ENCODE results near the gene TBX4. TPM values are rescaled to one million over a fixed set of nuclear protein-coding genes. Genes with fewer than 3 reads are reported as not detected.

The TBX4 gene
- total RNA-seq (ENCODE audit: insufficient read depth, low replicate concordance) = 23.4 TPM

DNA sequence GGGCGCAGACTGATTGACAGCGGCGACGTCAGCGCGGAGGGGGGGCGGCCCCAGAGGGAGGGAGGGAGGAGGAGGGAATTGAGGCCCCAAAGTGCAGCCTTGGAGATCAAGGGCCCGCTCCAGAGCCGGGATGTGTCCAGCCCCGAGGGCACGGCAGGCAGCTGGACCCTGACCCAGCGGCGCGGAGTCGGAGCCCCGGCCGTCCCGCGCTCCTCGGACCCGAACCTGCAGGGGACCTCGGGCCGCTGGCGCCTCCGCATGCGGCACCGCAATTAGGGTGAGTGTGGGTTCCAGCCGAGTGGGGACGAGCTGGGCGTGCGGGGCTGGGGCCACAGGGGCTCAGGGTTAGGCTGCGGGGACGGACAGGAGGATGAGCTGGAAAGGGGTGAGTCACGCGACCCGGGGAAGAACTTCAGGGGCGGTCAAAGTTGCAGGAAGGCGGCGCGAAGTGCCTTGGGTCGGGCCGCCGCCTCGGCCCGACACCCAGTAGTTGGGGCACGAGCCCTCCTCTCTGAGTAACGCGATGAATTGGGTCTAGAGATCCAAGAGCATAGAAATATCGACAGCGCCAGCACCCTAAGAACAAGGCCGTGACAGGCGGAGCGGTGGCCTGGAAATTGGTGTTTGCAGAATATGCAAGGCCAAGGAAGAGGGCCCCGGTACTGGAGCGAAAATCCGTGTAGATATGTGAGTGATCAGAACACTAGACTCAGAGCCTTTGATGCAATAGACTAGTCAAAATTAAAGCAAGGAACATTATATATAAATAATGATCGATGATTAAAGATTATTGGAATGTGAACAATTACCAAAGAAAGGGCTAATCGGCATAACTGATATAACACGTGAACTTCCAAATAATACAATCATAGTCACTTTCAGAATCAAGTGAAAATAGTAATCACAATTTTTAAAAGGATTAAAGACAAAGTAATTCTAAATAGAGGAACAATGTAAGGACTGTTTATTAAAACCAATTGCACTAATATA is at the start of gene TBX4:
TSS of gene TBX4 (plus strand) at position 122 of the 990 bp plus-strand sequence. CDS start 4,069 bp downstream, outside the sequence.
- DNase-seq (ENCODE audit: low spot score) = peak; percentile 79

DNA sequence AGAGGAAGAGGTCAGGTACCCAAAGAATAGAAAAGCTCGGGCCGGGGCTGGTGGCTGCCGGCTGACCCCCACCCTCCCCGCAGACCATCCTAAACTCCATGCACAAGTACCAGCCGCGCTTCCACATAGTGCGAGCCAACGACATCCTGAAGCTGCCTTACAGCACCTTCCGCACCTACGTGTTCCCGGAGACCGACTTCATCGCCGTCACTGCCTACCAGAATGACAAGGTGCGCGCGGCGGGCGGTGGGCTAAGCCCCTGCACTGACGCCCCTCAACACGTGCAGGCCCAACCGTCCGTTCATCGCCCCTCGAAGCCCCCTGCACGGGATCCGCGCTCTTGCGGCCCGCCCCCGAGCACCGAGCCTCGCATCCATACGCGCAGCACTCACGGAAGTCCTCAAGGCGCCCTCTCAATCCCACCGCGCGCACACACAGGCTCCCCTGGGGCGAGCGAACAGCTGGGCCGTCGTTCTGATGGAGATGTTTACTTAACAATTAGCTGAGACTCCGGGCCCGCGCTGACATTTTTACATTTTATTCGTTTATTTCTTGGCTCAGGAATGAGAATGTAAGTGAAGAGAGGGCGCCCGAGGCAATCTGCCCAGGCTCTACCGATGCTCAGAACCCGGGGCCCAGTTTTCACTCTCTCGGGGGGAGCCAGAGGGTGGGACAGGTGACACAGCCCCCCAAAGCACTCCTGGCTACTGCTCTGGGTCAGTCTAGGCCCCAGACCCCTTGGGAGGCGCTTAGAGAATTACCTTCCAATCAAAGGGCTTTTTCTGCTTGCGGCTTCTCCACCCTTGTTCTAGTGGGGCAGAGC is 49.0 kb upstream of the TBX4 start:
- peak; percentile 54 for DNase-seq (ENCODE audit: low spot score)

DNA sequence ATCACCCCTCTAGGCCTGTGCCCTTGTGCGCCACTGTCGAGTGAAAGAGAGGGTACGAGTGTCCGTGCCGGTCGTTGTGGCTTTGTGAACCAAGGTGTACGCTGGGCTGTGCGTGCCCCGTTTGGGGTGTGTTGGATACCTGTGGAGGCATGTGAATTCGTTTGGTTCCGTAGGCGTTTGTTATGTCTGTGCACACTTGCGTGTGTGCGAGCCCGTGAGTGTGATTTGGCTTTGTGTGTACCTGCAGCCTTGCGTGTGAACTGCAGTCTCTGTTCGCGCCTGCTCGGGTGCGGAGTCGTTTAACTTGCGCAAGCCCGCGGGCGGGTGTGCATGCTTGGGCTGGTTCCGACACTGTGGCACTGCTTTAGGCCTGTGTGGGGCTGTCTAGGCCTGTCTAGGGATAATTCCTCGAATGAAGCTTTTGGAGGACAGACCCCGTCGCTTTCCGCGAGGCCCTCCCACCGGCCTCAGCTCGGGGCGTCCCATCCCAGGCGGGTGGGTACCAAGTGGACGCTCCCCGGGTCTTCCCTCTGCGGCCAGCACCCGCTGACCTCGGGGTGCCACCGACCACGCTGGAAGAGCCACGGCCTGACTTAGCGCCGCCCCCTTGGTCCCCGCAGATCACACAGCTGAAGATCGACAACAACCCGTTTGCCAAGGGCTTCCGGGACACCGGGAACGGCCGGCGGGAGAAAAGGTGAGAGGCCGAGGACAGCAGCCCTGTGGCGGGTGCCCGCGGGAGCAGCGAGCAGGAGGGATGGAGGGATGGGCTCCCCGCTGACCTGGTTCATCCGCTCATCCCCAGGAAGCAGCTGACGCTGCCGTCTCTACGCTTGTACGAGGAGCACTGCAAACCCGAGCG is 48.2 kb upstream of the TBX4 start:
- DNase-seq (ENCODE audit: low spot score) = peak; percentile 62

DNA sequence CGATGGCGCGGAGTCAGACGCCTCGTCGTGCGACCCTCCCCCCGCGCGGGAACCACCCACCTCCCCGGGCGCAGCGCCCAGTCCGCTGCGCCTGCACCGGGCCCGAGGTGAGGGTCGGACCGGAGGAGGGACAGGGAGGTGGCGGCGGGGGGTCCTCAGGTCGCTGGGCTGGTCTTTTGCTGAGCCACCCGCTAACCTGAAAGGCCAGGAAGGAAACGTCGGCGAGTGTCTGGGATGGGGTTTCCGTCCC is 47.6 kb upstream of the TBX4 start:
- no peak for DNase-seq (ENCODE audit: low spot score)

DNA sequence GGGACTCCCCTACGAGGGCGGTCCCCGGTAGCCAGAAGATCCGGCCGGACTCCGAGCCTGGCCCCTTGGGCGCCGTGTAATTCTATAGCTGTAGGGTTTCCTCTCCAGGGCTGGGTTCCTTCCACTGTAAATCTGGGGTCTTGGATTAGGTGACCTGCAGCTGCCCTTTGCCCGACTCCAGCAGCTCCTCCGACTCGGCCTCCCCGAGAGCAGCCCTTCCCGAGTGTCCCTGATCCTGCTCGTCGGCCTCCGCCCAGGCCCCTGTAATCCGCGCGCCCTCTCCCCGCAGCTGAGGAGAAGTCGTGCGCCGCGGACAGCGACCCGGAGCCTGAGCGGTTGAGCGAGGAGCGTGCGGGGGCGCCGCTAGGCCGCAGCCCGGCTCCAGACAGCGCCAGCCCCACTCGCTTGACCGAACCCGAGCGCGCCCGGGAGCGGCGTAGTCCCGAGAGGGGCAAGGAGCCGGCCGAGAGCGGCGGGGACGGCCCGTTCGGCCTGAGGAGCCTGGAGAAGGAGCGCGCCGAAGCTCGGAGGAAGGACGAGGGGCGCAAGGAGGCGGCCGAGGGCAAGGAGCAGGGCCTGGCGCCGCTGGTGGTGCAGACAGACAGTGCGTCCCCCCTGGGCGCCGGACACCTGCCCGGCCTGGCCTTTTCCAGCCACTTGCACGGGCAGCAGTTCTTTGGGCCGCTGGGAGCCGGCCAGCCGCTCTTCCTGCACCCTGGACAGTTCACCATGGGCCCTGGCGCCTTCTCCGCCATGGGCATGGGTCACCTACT is 47.1 kb upstream of the TBX4 start:
- DNase-seq (ENCODE audit: low spot score) = no peak

DNA sequence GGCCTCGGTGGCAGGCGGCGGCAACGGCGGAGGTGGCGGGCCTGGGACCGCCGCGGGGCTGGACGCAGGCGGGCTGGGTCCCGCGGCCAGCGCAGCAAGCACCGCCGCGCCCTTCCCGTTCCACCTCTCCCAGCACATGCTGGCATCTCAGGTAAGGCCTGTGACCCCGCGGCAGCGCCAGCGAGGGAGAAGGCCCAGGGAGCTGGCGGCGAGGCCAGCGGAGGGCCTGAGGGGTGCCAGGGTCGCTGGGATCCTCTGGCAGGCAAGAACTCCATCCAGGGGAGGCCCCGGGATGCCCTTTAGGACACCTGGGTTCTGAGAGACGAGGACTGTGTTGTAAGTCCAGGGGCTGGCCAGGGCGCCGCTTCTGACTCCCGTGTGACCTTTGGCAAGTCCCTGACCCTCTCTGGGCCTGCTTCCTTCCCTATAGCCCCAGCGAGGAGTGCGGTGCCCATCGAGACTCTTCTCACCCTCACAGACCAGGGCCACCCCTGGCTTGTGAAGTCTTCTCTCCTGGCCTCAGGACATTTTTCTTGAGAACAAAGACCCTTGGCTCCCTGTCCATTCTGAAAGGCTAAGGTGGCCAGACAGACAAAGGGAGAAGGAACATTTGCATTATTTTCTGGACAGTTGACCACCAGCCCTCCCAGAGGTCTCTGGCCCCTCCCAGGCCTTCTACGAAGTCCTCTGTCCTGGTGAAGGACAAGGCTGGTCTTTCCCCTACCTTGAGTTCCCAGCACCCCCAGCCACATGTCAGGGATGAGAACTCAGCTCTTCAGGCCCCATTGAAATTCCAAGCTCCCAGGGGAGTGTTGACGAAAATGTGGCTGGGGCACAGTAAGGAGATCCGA is 46.3 kb upstream of the TBX4 start:
- no peak for DNase-seq (ENCODE audit: low spot score)

DNA sequence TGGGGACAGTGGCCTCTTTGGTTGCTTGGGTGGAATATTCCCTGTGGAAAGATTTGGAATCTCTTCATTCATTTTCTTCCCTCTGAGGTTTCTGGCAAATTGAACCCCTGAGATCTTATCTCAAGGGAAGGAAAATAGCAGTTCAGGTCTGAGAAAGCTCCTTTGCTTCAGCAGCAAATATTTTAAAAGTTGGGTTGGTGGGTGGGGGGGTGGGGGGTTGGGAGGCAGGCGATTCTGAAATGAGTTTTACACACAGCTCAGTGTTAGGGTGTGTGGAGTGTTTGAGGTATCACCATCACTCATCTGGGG is 45.7 kb upstream of the TBX4 start:
- DNase-seq (ENCODE audit: low spot score) = no peak

DNA sequence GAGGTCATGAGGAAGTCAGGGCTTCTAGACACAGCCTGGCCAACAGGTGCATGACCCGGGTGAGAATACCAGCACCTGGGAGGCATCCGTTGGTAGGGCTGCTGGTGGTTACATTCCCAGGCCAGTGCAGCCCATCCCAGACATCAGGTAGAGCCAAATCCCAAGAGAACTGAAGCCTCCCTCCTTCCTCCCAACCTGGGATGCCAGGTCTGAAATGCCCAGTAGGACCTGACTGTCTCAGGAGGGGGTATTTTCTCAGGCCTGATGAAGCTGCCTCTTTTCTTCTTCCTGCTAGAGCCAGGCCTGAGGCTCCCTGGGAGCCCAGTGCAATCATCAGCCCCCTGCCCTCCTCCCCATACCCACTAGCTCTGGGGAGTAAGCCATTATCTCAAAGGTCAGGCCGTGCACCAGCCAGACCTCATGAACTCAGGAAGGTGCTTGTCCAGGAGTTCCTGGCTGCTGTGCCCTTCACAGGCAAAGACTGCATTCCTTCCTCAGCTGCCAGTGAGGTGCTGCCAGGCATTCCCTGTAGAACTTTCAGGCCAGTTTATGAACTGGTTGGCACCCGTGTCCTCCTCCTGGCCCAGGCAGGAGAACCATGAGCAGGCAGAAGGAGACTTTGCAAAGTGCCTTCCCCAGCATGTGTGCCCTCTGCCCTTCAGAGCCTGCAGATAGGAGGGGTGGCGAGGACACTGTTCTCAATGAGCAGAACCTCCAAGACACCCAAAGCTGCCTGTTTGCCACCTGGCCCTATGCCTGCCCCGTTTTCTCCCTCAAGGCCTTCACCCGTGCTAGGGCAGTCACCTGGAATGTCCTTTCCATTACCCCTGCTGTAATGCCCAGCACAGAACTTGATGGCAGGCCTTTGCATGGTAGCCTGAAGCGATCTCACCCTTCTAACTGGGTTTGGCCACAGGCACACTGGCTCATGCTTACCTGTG is 45.0 kb upstream of the TBX4 start:
- no peak for DNase-seq (ENCODE audit: low spot score)

DNA sequence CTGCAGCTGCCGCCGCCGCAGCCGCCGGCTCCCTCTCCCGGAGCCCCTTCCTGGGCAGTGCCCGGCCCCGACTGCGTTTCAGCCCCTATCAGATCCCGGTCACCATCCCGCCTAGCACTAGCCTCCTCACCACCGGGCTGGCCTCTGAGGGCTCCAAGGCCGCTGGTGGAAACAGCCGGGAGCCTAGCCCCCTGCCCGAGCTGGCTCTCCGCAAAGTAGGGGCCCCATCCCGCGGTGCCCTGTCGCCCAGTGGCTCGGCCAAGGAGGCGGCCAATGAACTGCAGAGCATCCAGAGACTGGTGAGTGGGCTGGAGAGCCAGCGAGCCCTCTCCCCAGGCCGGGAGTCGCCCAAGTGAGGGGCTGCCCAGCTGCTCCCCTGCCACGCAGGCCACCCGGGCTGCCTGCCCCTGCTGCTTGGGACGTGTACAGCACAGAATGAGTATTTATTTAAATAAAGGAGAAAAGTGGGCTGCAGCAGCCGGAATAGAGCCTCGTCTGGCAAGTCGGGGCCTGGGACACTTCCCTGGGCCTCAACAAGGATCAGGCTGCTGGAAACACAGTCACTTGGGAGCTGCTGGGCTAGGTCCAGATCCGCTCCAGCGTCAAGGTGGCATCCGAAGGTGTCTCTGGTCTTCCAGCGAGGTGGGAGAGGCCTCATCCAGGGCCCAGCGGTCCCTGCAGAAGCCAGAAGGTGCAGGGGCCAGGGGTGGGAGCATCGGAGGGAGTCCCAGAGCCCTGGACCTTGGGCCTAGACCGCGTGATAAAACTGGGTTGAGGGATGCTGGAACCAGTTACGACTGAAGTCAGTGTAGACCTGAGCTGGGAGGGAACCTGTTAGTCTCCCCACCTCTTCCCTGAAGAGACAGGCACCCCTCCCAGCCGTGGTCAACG is 43.8 kb upstream of the TBX4 start:
- peak; percentile 45 for DNase-seq (ENCODE audit: low spot score)

DNA sequence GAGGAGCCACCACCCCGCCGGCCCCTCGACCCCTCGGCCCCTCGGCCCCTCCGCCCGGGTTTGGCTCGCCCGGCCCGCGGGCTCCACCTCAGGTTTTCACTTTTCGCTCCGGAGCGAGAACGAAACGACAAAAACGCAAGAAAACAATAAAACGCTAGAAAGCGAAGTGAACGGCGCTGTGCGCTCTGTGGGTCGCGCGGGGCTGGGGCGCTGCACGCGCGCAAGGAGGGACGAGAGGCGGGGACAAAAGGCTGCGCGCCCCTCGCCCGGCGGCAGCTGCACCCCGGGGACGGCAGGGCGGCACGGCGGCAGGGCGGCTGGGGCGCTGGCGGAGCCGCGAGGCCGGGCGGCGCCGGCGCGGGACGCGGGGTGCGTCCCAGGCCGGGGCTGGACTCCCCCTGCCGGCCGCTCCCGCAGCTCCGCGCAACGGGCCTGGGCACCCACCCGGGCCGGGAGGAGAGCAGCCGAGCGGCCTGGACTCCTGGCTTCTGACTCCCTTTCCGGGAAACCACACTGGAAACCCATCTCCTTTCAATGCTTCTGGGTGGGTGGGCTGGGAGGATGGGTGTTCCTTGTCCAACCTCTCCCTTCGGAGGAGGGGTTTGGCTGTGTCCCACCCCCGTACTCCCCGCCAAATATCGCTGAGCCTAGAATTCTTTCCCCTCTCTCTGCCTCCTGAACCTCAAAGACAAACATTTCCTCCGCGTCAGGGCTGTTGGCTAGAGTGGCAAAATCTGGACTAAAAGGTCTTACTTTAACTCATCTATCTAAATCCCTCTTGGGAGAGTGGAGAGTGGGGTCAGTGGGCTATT is 42.7 kb upstream of the TBX4 start:
- DNase-seq (ENCODE audit: low spot score) = peak; percentile 88

DNA sequence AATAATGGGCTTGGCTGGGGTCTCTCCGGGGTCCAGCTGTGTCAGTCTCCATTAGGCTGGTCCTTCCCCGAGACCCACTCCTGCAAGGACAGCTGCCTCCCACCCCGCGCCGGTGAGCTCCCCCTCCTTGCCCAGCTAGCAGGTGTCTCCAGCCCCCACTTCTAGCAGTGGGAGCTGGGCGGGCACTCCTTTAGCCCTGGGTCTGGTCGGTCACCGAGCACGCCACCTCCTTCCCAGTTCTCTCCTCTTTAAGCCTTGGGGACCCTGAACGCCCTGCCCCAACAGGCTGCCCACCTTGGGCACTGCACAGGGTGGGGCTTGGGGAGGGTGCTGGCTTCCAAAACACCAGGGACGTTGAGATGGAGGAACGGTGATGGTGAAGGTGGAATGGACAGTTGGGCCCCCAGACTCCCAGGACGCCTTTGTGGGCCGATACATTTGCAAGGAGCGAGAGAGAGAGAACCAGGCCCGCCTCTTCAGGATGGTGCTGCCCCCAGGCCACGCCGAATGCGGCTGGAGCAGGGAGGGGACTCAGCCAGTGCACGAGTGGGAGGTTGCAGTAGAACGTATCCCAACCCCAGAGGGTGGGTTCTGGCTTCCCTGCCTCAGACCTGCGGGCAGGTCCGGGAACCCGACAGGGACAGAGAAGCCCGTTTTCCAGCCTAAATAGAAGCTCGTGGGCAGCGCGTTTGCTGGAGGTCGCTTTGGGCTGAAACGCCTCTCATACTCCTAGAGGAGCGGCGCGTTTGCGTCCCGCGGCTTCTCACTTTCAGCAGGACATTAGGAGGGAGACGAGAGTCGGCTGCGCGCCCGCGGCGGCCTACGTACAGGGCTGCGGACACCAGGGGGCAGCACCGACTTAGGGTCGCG is 41.8 kb upstream of the TBX4 start:
- peak; percentile 88 for DNase-seq (ENCODE audit: low spot score)

DNA sequence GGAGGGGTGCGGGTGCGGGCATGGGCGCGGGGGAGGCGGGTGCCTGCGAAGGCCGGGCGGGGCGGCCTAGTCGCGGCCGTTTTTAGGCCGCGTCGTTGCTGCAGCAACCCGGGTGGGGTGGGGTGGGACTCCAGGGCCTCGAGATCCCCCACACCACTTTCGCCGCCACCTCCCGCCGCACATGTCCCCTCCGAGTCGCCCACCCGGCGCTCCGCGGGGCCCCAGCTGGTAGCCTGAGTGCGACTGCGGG is 41.3 kb upstream of the TBX4 start:
- DNase-seq (ENCODE audit: low spot score) = no peak

DNA sequence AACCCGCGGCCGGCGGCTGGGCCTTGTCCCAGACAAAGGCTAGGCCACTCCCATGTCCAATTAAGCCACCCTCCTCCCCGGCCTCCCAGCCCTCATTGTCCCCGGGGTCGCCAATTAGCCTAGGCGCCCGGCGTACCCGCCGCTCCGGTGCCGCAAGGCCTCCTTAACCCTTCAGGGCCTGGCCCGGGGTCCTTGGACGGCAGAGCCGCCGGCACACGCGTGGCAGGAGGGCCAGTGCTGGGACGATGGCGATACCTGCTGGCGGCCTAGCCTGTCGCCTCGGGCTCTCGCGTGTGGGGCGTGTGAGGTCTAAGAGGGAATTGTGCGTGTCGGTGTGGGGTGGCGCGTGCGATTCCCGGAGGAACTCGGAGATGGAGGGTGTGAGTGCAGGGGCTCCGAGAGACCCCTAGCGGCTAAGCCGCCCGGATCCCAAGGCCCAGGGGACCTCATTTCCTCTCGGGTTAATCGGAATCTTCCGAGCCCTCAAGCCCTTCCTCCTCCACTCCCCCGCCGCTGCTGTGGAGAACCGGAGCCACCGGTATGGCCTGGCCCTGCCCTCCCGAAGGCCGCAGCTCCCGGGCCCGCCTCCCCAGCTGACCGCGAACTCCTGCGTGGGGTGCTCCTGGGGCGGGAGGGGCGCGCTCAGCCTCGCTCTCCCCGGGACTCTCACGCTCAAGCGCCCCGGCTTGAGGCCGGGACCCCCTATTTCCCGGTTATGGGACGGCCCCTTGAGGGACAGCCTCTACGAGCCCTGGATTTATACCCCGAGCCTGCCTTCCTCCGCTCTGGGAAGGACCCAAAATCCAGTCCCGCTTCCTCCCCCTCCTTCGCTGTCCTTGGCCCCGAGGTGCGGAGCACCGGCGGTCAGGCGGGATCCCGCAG is 40.7 kb upstream of the TBX4 start:
- peak; percentile 87 for DNase-seq (ENCODE audit: low spot score)

DNA sequence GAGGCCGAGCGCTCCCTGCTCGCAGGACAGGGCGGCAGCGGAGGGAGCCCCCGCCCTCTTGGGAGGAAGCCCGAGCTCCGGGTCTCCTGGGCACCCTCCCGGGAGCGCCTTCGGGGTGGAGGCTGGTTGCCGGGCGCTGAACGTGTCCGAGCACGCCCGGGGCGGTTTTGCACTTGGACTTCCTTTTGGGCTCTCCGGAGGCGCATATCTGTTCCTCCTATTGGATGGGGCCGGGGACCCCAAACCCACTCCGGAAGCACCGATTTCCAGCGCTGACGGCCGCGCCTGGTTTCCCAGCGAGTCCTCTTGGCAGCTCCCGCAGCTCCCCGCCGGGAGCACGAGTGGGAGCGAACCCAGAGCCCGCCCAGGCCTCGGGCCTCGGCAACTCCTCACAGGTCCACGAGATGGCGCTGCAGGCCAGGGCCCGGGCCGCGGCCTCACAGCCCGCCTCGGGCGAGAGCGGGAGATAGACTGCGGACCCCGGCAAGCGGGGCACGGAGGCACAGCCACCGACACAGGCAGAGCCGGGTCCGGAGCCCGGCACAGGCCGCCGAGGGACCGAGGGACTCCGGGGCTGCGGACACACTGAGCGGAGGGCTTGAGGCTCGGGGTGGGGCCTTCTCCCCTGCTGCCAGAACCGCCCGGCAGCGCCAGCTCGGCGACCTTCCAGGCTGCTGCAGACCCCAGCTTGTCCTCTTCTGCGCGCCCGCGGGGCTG is 39.9 kb upstream of the TBX4 start:
- DNase-seq (ENCODE audit: low spot score) = peak; percentile 90
